Caco-2 (cell line): ENCODE data around the gene VSTM5. TPM values are rescaled to one million over a fixed set of nuclear protein-coding genes. Genes with fewer than 3 reads are reported as not detected.
A peak's percentile ranks its signal among the peaks of the same experiment; 100 is the strongest.

Source experiments
- BruUV-seq: library from RNA; stranded (reverse); fragments of 400-500 nt; replicated peaks from 2 replicates; lab custom pipeline; 2021; lab: Mats Ljungman, UMichigan
- CTCF ChIA-PET: fragments of 300-600 bp; sonication (Branson Sonifier 250); formaldehyde crosslinking; loops from one replicate; lab custom pipeline; 2022; ENCODE audit warnings: antibody characterized with exemption; lab: Charles Lee
- POLR2A ChIA-PET: fragments of 300-600 bp; sonication (Branson Sonifier 250); formaldehyde crosslinking; loops from one replicate; lab custom pipeline; 2022; ENCODE audit warnings: antibody characterized with exemption; lab: Charles Lee
- DNase-seq, 2 experiments: peaks; one replicate each; pipeline versions ENCODE4 v3.0.0 to v3.0.0-alpha.2; 2020 to 2022
- H3K27me3 ChIP-seq: replicated peaks from 2 replicates; pipeline ENCODE4 v1.6.0; 2011; ENCODE audit warnings: low read length; ENCODE audit not compliant: control insufficient read depth, insufficient read depth
- H3K36me3 ChIP-seq: 2 replicates; pipeline ENCODE4 v1.5.1; 2011; ENCODE audit warnings: low read length; ENCODE audit not compliant: control insufficient read depth, insufficient read depth
- H3K4me1 ChIP-seq: fragments of 250-450 bp; sonication (Bioruptor Pico); 2 replicates; pipeline ENCODE4 v1.5.1; 2020; ENCODE audit warnings: mild to moderate bottlenecking
- H3K4me3 ChIP-seq: 2 replicates; pipeline ENCODE4 v1.5.1; 2011; ENCODE audit warnings: low read depth, mild to moderate bottlenecking, control low read depth, low read length
- H3K9me3 ChIP-seq: fragments of 250-450 bp; sonication (Bioruptor Pico); 2 replicates; pipeline ENCODE4 v1.5.1; 2020; ENCODE audit warnings: mild to moderate bottlenecking, moderate library complexity
- H3K27ac Mint-ChIP-seq: one replicate; pipeline ENCODE4 v1.8.0; 2022; ENCODE audit warnings: mixed read lengths; ENCODE audit not compliant: unreplicated experiment
- H3K27me3 Mint-ChIP-seq: one replicate; pipeline ENCODE4 v1.8.0; 2022; ENCODE audit warnings: mixed read lengths; ENCODE audit not compliant: insufficient read depth, unreplicated experiment
- H3K36me3 Mint-ChIP-seq: one replicate; pipeline ENCODE4 v1.8.0; 2022; ENCODE audit warnings: mild to moderate bottlenecking, mixed read lengths; ENCODE audit not compliant: insufficient read depth, unreplicated experiment
- H3K4me1 Mint-ChIP-seq: one replicate; pipeline ENCODE4 v1.8.0; 2022; ENCODE audit warnings: low read depth, mixed read lengths; ENCODE audit not compliant: unreplicated experiment
- H3K4me3 Mint-ChIP-seq: one replicate; pipeline ENCODE4 v1.8.0; 2022; ENCODE audit warnings: mild to moderate bottlenecking, moderate library complexity, mixed read lengths; ENCODE audit not compliant: unreplicated experiment
- H3K9me3 Mint-ChIP-seq: one replicate; pipeline ENCODE4 v1.8.0; 2022; ENCODE audit warnings: mixed read lengths; ENCODE audit not compliant: unreplicated experiment
- CTCF ChIP-seq, 2 experiments: fragments of 200-600 bp in 1 of 2; IDR thresholded peaks; 1 replicate in 1 of 2; 2 replicates in 1 of 2; pipeline versions ENCODE4 v1.5.1 to v1.8.0; 2011 to 2022; ENCODE audit warnings: antibody characterized with exemption in 1 of 2, control low read depth in 1 of 2, inconsistent platforms in 1 of 2, low read depth in 1 of 2, low read length in 1 of 2, mild to moderate bottlenecking in 1 of 2, moderate library complexity in 1 of 2; ENCODE audit not compliant: insufficient read depth in 1 of 2, severe bottlenecking in 1 of 2, unreplicated experiment in 1 of 2
- intact Hi-C: fragments of 100-400 bp; cut with micrococcal nuclease; formaldehyde crosslinking; loops from one replicate; pipeline ENCODE4 v1.10.0; 2022; ENCODE audit not compliant: unreplicated experiment
- total RNA-seq: library from RNA; stranded (reverse); gene quantifications from 2 replicates; pipeline ENCODE4 v1.2.3, GENCODE V29; 2022

Gene VSTM5
- total RNA-seq, 1 experiment from 2014 or later, result 1.5 TPM

GRCh38 chr11:93832780-93833179 lies 17.6 kb downstream of the VSTM5 start:
- intact Hi-C loops, result no loop called here
- POLR2A ChIA-PET, result no interaction called here
- peaks cover 23% of the 10 kb centered on the region for H3K4me1 Mint-ChIP-seq

GRCh38 chr11:93831343-93832127 lies 18.9 kb downstream of the VSTM5 start:
- intact Hi-C loops, result no loop called here
- Histone ChIP-seq H3K36me3 (no peaks in the 10 kb centered on the region), H3K4me1 (peaks cover 15% of the 10 kb centered on the region), H3K9me3 (no peaks in the 10 kb centered on the region), H3K4me3 (no peak overlapping the region), H3K27me3 (no peaks in the 10 kb centered on the region)
- no peak overlapping the region for H3K27ac Mint-ChIP-seq
- no peak for TF ChIP-seq CTCF (IDR thresholded peaks at IDR 0.05; ENCODE audit: insufficient read depth in 1 of 2, low read depth in 1 of 2, low read length in 1 of 2, severe bottlenecking in 1 of 2, unreplicated experiment in 1 of 2)
- POLR2A ChIA-PET, result interaction anchor here (0.5 to 0.9 kb wide), 2 partner anchors 47 to 623 kb away, joined by 3 to 4 read pairs; partner anchors contain the start of gene MED17
- BruUV-seq, result no TSS peak
- peaks cover 23% of the 10 kb centered on the region for H3K4me1 Mint-ChIP-seq
- no peaks in the 10 kb centered on the region for H3K36me3 Mint-ChIP-seq
- no peak overlapping the region for H3K4me3 Mint-ChIP-seq
- DNase-seq, result peak in 1 of 2 experiments; percentile 55
- no peaks in the 10 kb centered on the region for H3K9me3 Mint-ChIP-seq
- no peaks in the 10 kb centered on the region for H3K27me3 Mint-ChIP-seq
- CTCF ChIA-PET, result interaction anchor here (0.6 kb wide), 1 partner anchor 18 kb away, joined by 4 read pairs; no protein-coding TSS in a partner anchor

More at GRCh38 chr11:93832780-93833179, 17.6 kb downstream of the VSTM5 start:
- H3K4me1 ChIP-seq, result peaks cover 15% of the 10 kb centered on the region
- H3K4me3 ChIP-seq, result no peak overlapping the region
- H3K36me3 ChIP-seq, result no peaks in the 10 kb centered on the region
- no peak for TF ChIP-seq CTCF (IDR thresholded peaks at IDR 0.05; ENCODE audit: insufficient read depth in 1 of 2, low read depth in 1 of 2, low read length in 1 of 2, severe bottlenecking in 1 of 2, unreplicated experiment in 1 of 2)
- Mint-ChIP-seq H3K36me3 (no peaks in the 10 kb centered on the region), H3K9me3 (no peaks in the 10 kb centered on the region), H3K4me3 (no peak overlapping the region), H3K27ac (no peak overlapping the region), H3K27me3 (no peaks in the 10 kb centered on the region)
- CTCF ChIA-PET, result no interaction called here
- H3K27me3 ChIP-seq, result no peaks in the 10 kb centered on the region
- BruUV-seq, result no TSS peak
- no peak for DNase-seq
- no peaks in the 10 kb centered on the region for H3K9me3 ChIP-seq

- Mint-ChIP-seq H3K4me1 (peaks cover 23% of the 10 kb centered on the region), H3K4me3 (no peak overlapping the region), H3K36me3 (no peaks in the 10 kb centered on the region), H3K27ac (peak overlapping the region; percentile 16), H3K9me3 (no peaks in the 10 kb centered on the region), H3K27me3 (no peaks in the 10 kb centered on the region)
- ChIA-PET CTCF (no interaction called here), POLR2A (interaction anchor here (0.6 kb wide), 1 partner anchor 12 kb away, joined by 3 read pairs; no protein-coding TSS in a partner anchor)
- no peak for TF ChIP-seq CTCF (IDR thresholded peaks at IDR 0.05; ENCODE audit: insufficient read depth in 1 of 2, low read depth in 1 of 2, low read length in 1 of 2, severe bottlenecking in 1 of 2, unreplicated experiment in 1 of 2)
- Histone ChIP-seq H3K4me3 (no peak overlapping the region), H3K36me3 (no peaks in the 10 kb centered on the region), H3K4me1 (peaks cover 15% of the 10 kb centered on the region), H3K9me3 (no peaks in the 10 kb centered on the region), H3K27me3 (no peaks in the 10 kb centered on the region)
- no TSS peak for BruUV-seq
- intact Hi-C loops, result no loop called here
- DNase-seq, result no peak
Measured at GRCh38 chr11:93829598-93829997, 20.8 kb downstream of the VSTM5 start.
